Stimulated activated CD4-positive, alpha-beta T cell treated with anti-CD3 and anti-CD28 coated beads, Interleukin-4, amount 100 ng/mL, for 4 hours (primary cell): Measurements from ENCODE around the gene TMPRSS11F.

Source experiments
- DNase-seq, 2 experiments: peaks; one replicate each; pipeline ENCODE4 v3.0.0-alpha.2; 2020

Gene TMPRSS11F

DNA sequence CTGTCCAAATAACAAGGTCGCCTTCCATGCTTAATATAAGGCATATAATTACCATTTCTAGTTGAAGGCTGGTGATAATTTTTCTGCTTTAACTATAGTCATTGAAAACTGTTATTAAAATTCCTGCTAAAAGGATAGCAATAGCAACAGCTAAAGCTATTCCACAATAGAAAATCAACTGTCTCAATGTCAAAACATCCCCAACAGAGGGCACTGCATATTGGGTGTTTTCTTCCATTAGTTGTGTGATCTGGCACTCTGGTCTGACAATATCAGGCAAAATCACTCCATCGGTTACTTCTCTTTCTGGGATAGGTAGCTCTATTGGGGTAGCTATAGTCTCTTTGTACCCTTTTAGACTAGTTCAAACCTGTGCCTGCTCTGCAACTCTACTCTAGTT, 53.5 kb downstream of the TMPRSS11F start:
- DNase-seq: no peak

DNA sequence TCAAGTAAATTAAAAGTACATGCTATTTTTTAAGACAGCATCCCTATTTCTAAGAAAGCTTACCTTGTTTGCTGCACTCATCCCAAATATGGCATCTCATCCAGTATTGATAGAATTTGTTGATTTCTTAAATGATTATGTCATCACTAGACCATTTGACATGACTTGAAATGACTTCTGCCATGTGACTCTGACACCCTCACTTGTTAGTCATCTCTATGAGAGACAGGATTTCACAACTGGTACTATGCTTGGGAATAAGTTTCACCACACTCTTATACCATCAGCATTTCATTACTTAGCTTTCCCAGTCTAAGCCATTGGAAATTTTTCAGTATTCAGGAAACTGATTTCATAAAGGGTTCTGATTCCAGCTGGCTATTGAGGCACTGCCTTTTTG, 55.3 kb downstream of the TMPRSS11F start:
- no peak for DNase-seq

DNA sequence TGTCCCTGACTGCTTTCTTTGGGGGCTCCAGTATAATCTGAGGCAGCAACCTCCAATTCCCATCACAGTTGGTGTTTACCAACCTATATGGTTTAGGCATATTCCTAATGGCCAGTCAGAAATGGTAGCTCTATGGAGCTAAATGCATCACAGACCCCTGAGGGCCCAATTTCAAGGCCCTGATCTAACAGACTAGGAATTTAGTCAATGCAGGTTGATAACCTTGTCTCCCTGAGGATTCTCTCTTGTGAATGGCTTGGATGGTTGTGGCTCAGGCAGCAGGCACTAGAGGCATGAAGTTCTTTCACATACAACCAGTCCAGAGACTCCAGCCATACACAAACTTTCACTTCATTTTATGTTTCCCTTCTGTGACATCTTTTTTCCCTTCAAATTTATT, 59.4 kb downstream of the TMPRSS11F start:
- DNase-seq: no peak

GRCh38 chr4:68062501-68062900, 67.2 kb downstream of the TMPRSS11F start:
- DNase-seq: no peak

GRCh38 chr4:68038272-68038671, 91.4 kb downstream of the TMPRSS11F start:
- no peak for DNase-seq

DNA sequence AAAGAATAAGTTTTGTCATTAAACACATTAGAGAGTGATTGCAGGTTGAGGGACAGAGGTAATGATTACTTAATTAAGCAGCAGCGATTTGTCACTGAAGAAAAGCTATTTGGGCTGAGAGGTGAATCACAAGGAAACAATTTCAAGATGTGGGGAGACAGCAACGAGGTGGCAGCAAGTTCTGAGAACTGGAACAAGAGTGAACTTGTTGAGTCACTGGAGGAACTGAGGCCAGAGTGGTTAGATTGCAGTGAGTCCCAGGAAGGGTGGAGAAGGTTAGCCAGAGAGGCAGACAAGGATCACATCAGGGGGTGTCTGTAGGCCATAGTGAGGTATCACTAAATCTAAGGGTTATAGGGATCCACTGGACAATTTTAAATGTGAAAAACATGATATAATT, 108.5 kb downstream of the TMPRSS11F start:
- DNase-seq: no peak

DNA sequence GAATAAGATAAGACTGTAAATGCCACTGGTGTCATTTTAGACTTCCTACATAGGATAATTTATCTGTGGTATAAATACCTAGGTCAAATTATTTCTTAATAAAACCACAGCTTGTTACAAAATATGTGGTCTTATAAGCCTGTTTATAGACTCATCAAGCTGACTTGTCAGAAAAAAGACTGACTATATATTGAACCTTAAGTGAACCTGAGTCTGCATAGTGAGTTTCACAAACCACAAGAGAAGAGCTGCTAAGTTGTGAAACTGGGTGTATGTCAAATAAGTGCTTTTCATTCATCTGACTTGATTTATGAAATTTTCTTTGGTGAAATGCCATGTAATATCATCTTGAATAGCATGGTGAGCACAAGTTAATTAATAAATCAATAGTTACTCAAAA, 118.0 kb downstream of the TMPRSS11F start:
- DNase-seq: no peak
